Large intestine (tissue), 3 donors: ENCODE measurements around the gene TMEM92. TPM values are rescaled to one million over a fixed set of nuclear protein-coding genes. Genes with fewer than 3 reads are reported as not detected.
"Not testable (repeated sequence)": the region's sequence is repeated elsewhere in the genome, so short reads cannot be mapped to it uniquely, and the experiment has no call there.

Experiments
- DNase-seq, 2 donors: peaks; one replicate each; pipeline versions ENCODE4 v3.0.0 to v3.0.0-alpha.2; 2013
- H3K27ac ChIP-seq: one replicate; pipeline ENCODE4 v1.5.1; 2013; ENCODE audit warnings: low read length
- H3K27me3 ChIP-seq: 2 replicates; pipeline ENCODE4 v1.6.1; 2013; ENCODE audit warnings: low read length; ENCODE audit not compliant: control insufficient read depth, insufficient read depth
- H3K36me3 ChIP-seq: 2 replicates; pipeline ENCODE4 v1.6.1; 2013; ENCODE audit warnings: low read length; ENCODE audit not compliant: control insufficient read depth, insufficient read depth
- H3K4me1 ChIP-seq: one replicate; pipeline ENCODE4 v1.6.1; 2013; ENCODE audit warnings: low read length; ENCODE audit not compliant: control insufficient read depth, insufficient read depth
- H3K4me3 ChIP-seq: one replicate; pipeline ENCODE4 v1.5.1; 2013; ENCODE audit warnings: low read length
- H3K9me3 ChIP-seq: one replicate; pipeline ENCODE4 v1.6.1; 2013; ENCODE audit warnings: mild to moderate bottlenecking, low read depth, low read length, moderate library complexity; ENCODE audit not compliant: control insufficient read depth
- WGBS: methylation state at CpG from one replicate; pipeline ENCODE4 v1.1.5; 2013; ENCODE audit warnings: low lambda C conversion rate; ENCODE audit not compliant: insufficient coverage; 5-methylcytosine and 5-hydroxymethylcytosine counted together
- polyA plus RNA-seq: library from polyadenylated mRNA; unstranded; fragments of 120-200 nt; gene quantifications from one replicate; pipeline ENCODE4 v1.2.1, GENCODE V29; 2013

Gene TMEM92
- polyA plus RNA-seq, 1 donor = 75.9 TPM

- Histone ChIP-seq H3K36me3 (no peaks in the 10 kb centered on the region), H3K27ac (peak overlapping the region; percentile 60), H3K27me3 (no peaks in the 10 kb centered on the region), H3K4me1 (peaks cover 43% of the 10 kb centered on the region), H3K4me3 (no peak overlapping the region), H3K9me3 (no peaks in the 10 kb centered on the region)
- DNase-seq = peak in 1 of 2 donors; percentile 57
- no CpG with 5 or more reads among the region's 16 CpGs for WGBS
These were observed 4.5 kb upstream of the TMEM92 start for GRCh38 chr17:50269477-50270434.

GRCh38 chr17:50270435-50271362 is 3.6 kb upstream of the TMEM92 start:
- Histone ChIP-seq H3K36me3 (no peaks in the 10 kb centered on the region), H3K4me3 (no peak overlapping the region), H3K27me3 (no peaks in the 10 kb centered on the region), H3K4me1 (peaks cover 43% of the 10 kb centered on the region), H3K9me3 (no peaks in the 10 kb centered on the region), H3K27ac (peak overlapping the region; percentile 60)
- no CpG with 5 or more reads among the region's 21 CpGs for WGBS
- DNase-seq = peak; percentile 69 to 75

GRCh38 chr17:50271363-50271750 is 2.9 kb upstream of the TMEM92 start:
- WGBS = 100% methylated on average over 2 of the region's 4 CpGs
- DNase-seq, H3K36me3 ChIP-seq: not testable (repeated sequence)

GRCh38 chr17:50272246-50272645 is 2.0 kb upstream of the TMEM92 start:
- peaks cover 47% of the 10 kb centered on the region for H3K4me1 ChIP-seq
- H3K9me3 ChIP-seq = no peaks in the 10 kb centered on the region
- no CpG with 5 or more reads among the region's 7 CpGs for WGBS
- H3K27me3 ChIP-seq = no peaks in the 10 kb centered on the region
- no peaks in the 10 kb centered on the region for H3K36me3 ChIP-seq
- H3K4me3 ChIP-seq = peak overlapping the region; percentile 71
- H3K27ac ChIP-seq = peak overlapping the region; percentile 68
- no peak for DNase-seq

More at GRCh38 chr17:50271363-50271750, 2.9 kb upstream of the TMEM92 start:
- peak overlapping the region; percentile 60 for H3K27ac ChIP-seq
- H3K9me3 ChIP-seq, H3K27me3 ChIP-seq, H3K4me3 ChIP-seq: not testable (repeated sequence)
- H3K4me1 ChIP-seq = peaks cover 47% of the 10 kb centered on the region

- H3K4me3 ChIP-seq = peak overlapping the region; percentile 71
- H3K27me3 ChIP-seq = no peaks in the 10 kb centered on the region
- DNase-seq = peak in 1 of 2 donors; percentile 61
- no peaks in the 10 kb centered on the region for H3K36me3 ChIP-seq
- H3K9me3 ChIP-seq = no peaks in the 10 kb centered on the region
- peak overlapping the region; percentile 99 for H3K27ac ChIP-seq
- peaks cover 50% of the 10 kb centered on the region for H3K4me1 ChIP-seq
- 14% methylated on average over 10 of the region's 57 CpGs for WGBS
These were observed 1.3 kb upstream of the TMEM92 start for GRCh38 chr17:50272711-50273653.

- WGBS = 90% methylated on average over 2 of the region's 8 CpGs
- H3K36me3 ChIP-seq = peaks cover 5% of the 10 kb centered on the region
- no peaks in the 10 kb centered on the region for H3K27me3 ChIP-seq
- H3K9me3 ChIP-seq = no peaks in the 10 kb centered on the region
- peak overlapping the region; percentile 99 for H3K27ac ChIP-seq
- no peak for DNase-seq
- H3K4me3 ChIP-seq = peak overlapping the region; percentile 71
- peaks cover 57% of the 10 kb centered on the region for H3K4me1 ChIP-seq
These were observed 619 bp upstream of the TMEM92 start for GRCh38 chr17:50273654-50274040.

GRCh38 chr17:50274897-50275221 is 593 bp downstream of the TMEM92 start:
- WGBS = no CpG with 5 or more reads among the region's 4 CpGs
- H3K4me3 ChIP-seq = peak overlapping the region; percentile 71
- no peak for DNase-seq
- H3K27ac ChIP-seq = peak overlapping the region; percentile 99
- H3K36me3 ChIP-seq = peaks cover 17% of the 10 kb centered on the region
- H3K27me3 ChIP-seq = no peaks in the 10 kb centered on the region
- peaks cover 66% of the 10 kb centered on the region for H3K4me1 ChIP-seq
- H3K9me3 ChIP-seq = no peaks in the 10 kb centered on the region

GRCh38 chr17:50275279-50275678 is 1.0 kb downstream of the TMEM92 start:
- Histone ChIP-seq H3K27me3 (no peaks in the 10 kb centered on the region), H3K4me1 (peaks cover 69% of the 10 kb centered on the region), H3K36me3 (peaks cover 18% of the 10 kb centered on the region), H3K4me3 (peak overlapping the region; percentile 71), H3K27ac (peak overlapping the region; percentile 99), H3K9me3 (no peaks in the 10 kb centered on the region)
- DNase-seq = no peak
- WGBS = no CpG with 5 or more reads among the region's 7 CpGs

GRCh38 chr17:50276588-50277356 is 2.5 kb downstream of the TMEM92 start:
- Histone ChIP-seq H3K4me3 (peak overlapping the region; percentile 8), H3K27me3 (no peaks in the 10 kb centered on the region), H3K4me1 (peaks cover 74% of the 10 kb centered on the region), H3K9me3 (no peaks in the 10 kb centered on the region), H3K36me3 (peaks cover 18% of the 10 kb centered on the region), H3K27ac (no peak overlapping the region)
- WGBS = 10% methylated on average over 2 of the region's 8 CpGs
- DNase-seq = no peak
